ENCODE results near the gene SLC23A3.

The SLC23A3 gene

DNA sequence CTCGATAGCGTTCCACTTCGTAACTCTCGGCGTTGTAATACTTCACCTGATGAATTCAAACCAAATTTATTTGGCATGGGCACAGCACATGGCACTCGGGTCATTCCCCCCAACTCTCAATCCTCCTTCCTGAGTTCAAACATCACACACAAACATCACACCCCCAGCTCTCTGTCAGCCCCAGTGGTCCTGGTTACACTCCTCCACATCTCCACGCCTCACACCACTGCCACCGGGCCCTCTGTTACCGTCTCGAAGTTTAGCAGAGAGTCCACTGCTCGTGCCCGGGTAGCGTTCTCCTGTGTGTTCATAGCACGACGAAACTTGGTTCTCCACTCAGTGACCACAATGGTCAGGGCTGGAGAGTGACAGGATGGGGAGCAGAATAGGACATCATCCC lies 44.3 kb upstream of the SLC23A3 start:
- H4K20me1 ChIP-seq (ENCODE audit: insufficient read depth, low read length): peaks cover under 1% of the 10 kb centered on the region; the same call in 1 of the 2 replicates
- no peak overlapping the region for H3K27ac ChIP-seq (ENCODE audit: low read length)
- H2AFZ ChIP-seq (ENCODE audit: low read depth, low read length): no peak overlapping the region
- TF ChIP-seq, protein P1, sequence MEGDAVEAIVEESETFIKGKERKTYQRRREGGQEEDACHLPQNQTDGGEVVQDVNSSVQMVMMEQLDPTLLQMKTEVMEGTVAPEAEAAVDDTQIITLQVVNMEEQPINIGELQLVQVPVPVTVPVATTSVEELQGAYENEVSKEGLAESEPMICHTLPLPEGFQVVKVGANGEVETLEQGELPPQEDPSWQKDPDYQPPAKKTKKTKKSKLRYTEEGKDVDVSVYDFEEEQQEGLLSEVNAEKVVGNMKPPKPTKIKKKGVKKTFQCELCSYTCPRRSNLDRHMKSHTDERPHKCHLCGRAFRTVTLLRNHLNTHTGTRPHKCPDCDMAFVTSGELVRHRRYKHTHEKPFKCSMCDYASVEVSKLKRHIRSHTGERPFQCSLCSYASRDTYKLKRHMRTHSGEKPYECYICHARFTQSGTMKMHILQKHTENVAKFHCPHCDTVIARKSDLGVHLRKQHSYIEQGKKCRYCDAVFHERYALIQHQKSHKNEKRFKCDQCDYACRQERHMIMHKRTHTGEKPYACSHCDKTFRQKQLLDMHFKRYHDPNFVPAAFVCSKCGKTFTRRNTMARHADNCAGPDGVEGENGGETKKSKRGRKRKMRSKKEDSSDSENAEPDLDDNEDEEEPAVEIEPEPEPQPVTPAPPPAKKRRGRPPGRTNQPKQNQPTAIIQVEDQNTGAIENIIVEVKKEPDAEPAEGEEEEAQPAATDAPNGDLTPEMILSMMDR (IDR thresholded peaks at IDR 0.05; ENCODE audit: borderline replicate concordance, extremely low read depth, low read length, poor library complexity, severe bottlenecking): no peak
- no peak for TF ChIP-seq EZH2 (IDR thresholded peaks at IDR 0.05; ENCODE audit: borderline replicate concordance, low read depth, low read length, severe bottlenecking)
- H3K27me3 ChIP-seq (ENCODE audit: insufficient read depth, low read length, poor library complexity): no peaks in the 10 kb centered on the region
- DNase-seq: no peak
- no peak overlapping the region for H3K4me2 ChIP-seq (ENCODE audit: insufficient read depth, low read length)
- no peaks in the 10 kb centered on the region for H3K9me3 ChIP-seq (ENCODE audit: insufficient read depth, low read length, severe bottlenecking)
- H3K4me3 ChIP-seq (ENCODE audit: low read depth in 1 of 2, low read length in 2 of 2): no peak overlapping the region
- peaks cover 46% of the 10 kb centered on the region for H3K36me3 ChIP-seq (ENCODE audit: insufficient read depth, low read length)
- H3K79me2 ChIP-seq (ENCODE audit: insufficient read depth, low read length): no peaks in the 10 kb centered on the region
- no peak for ATAC-seq (ENCODE audit: insufficient read depth, low read depth)
- peaks cover 12% of the 10 kb centered on the region for H3K4me1 ChIP-seq (ENCODE audit: insufficient read depth, low read length)
- no peak overlapping the region for H3K9ac ChIP-seq (ENCODE audit: low read depth, low read length)

DNA sequence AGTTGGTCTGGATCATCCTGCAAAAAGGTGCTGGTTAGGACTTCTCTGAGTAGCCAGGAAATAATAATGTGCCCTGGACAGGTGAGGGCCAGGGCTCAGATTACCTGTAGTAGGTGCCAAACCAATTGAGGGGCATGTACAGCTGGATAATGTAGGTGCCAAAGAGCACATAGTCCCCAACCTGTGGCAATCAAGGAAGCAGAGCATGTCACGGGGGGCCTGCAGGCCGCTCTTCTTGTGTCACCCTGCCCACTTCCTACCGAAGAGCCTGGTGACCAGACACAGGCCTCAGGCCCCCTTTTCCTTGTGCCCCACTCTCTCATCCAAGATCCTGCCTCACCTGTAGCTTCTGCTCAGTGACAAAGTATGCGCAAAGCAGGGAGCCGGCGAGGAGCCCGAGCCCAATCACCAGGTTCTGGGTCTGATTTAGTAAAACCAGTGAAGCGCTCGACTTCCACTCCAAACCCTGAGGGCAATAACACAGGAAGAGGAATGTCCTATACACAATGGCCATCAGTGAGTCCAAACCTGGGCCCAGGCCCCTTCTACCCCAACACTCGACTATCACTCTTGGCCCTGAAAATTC lies 43.8 kb upstream of the SLC23A3 start:
- no peaks in the 10 kb centered on the region for H3K79me2 ChIP-seq (ENCODE audit: insufficient read depth, low read length)
- 0 out of 2 replicates have a peak, but pooled peaks cover 3% of the 10 kb centered on the region for H4K20me1 ChIP-seq (ENCODE audit: insufficient read depth, low read length)
- no peaks in the 10 kb centered on the region for H3K9me3 ChIP-seq (ENCODE audit: insufficient read depth, low read length, severe bottlenecking)
- no peak overlapping the region for H3K27ac ChIP-seq (ENCODE audit: low read length)
- H3K27me3 ChIP-seq (ENCODE audit: insufficient read depth, low read length, poor library complexity): no peaks in the 10 kb centered on the region
- DNase-seq (no peak), ATAC-seq (ENCODE audit: insufficient read depth, low read depth) (no peak)
- no peak overlapping the region for H3K4me2 ChIP-seq (ENCODE audit: insufficient read depth, low read length)
- H3K4me3 ChIP-seq (ENCODE audit: low read depth in 1 of 2, low read length in 2 of 2): no peak overlapping the region
- no peak for TF ChIP-seq EZH2 (IDR thresholded peaks at IDR 0.05; ENCODE audit: borderline replicate concordance, low read depth, low read length, severe bottlenecking)
- TF ChIP-seq, protein P1 (IDR thresholded peaks at IDR 0.05; ENCODE audit: borderline replicate concordance, extremely low read depth, low read length, poor library complexity, severe bottlenecking): no peak
- peaks cover 47% of the 10 kb centered on the region for H3K36me3 ChIP-seq (ENCODE audit: insufficient read depth, low read length)
- peaks cover 13% of the 10 kb centered on the region for H3K4me1 ChIP-seq (ENCODE audit: insufficient read depth, low read length)
- no peak overlapping the region for H3K9ac ChIP-seq (ENCODE audit: low read depth, low read length)
- no peak overlapping the region for H2AFZ ChIP-seq (ENCODE audit: low read depth, low read length)

DNA sequence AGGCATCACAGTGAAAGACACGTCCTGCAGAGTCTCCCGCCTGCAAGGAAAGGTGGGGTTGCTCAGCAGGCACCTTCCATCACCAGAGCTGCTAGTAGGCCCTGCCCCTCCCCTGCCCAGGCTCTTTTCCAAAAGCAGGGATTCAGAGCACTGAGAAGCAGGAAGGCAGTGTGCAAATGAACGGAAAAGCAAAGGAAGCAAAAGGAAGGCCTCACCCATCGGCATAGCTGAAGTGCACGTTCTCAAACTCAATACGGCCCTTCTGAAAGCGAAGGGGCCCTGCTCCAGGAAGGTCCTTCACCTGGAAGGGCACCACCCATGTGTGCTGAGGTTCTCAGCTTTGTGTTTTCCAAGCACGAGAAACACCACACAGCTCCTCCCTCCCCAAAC lies 43.2 kb upstream of the SLC23A3 start:
- DNase-seq (no peak), ATAC-seq (ENCODE audit: insufficient read depth, low read depth) (no peak)
- H3K27me3 ChIP-seq (ENCODE audit: insufficient read depth, low read length, poor library complexity): no peaks in the 10 kb centered on the region
- TF ChIP-seq, protein P1 (IDR thresholded peaks at IDR 0.05; ENCODE audit: borderline replicate concordance, extremely low read depth, low read length, poor library complexity, severe bottlenecking): no peak
- TF ChIP-seq EZH2 (IDR thresholded peaks at IDR 0.05; ENCODE audit: borderline replicate concordance, low read depth, low read length, severe bottlenecking): no peak
- H3K4me2 ChIP-seq (ENCODE audit: insufficient read depth, low read length): no peak overlapping the region
- H3K36me3 ChIP-seq (ENCODE audit: insufficient read depth, low read length): peaks cover 53% of the 10 kb centered on the region
- no peak overlapping the region for H3K9ac ChIP-seq (ENCODE audit: low read depth, low read length)
- H2AFZ ChIP-seq (ENCODE audit: low read depth, low read length): no peak overlapping the region
- H3K9me3 ChIP-seq (ENCODE audit: insufficient read depth, low read length, severe bottlenecking): no peaks in the 10 kb centered on the region
- no peak overlapping the region for H3K4me3 ChIP-seq (ENCODE audit: low read depth in 1 of 2, low read length in 2 of 2)
- H3K79me2 ChIP-seq (ENCODE audit: insufficient read depth, low read length): no peaks in the 10 kb centered on the region
- H3K27ac ChIP-seq (ENCODE audit: low read length): no peak overlapping the region
- H3K4me1 ChIP-seq (ENCODE audit: insufficient read depth, low read length): peaks cover 13% of the 10 kb centered on the region
- 0 out of 2 replicates have a peak, but pooled peaks cover 3% of the 10 kb centered on the region for H4K20me1 ChIP-seq (ENCODE audit: insufficient read depth, low read length)
